Measurements from ENCODE around the gene POLR1D. TPM values are rescaled to one million over a fixed set of nuclear protein-coding genes. Genes with fewer than 3 reads are reported as not detected.

The POLR1D gene
- polyA plus RNA-seq, 1 donor: 165 TPM

- Histone ChIP-seq H3K27ac (ENCODE audit: low read length) (no peak overlapping the region), H3K4me3 (ENCODE audit: low read length) (no peak overlapping the region), H3K9me3 (ENCODE audit: control insufficient read depth, low read depth, low read length) (no peaks in the 10 kb centered on the region), H3K36me3 (ENCODE audit: control insufficient read depth, insufficient read depth, low read length) (peaks cover 10% of the 10 kb centered on the region), H3K27me3 (ENCODE audit: control insufficient read depth, insufficient read depth, low read length) (no peaks in the 10 kb centered on the region), H3K4me1 (ENCODE audit: control insufficient read depth, insufficient read depth, low read length) (no peaks in the 10 kb centered on the region)
- no CpG with 5 or more reads among the region's 1 CpG for WGBS (ENCODE audit: insufficient coverage, low lambda C conversion rate)
- no peak for DNase-seq
Measured at GRCh38 chr13:27635266-27635665, 13.6 kb downstream of the POLR1D start.

- H3K4me3 ChIP-seq (ENCODE audit: low read length): no peak overlapping the region
- no peak for DNase-seq
- no peak overlapping the region for H3K27ac ChIP-seq (ENCODE audit: low read length)
- peaks cover 4% of the 10 kb centered on the region for H3K36me3 ChIP-seq (ENCODE audit: control insufficient read depth, insufficient read depth, low read length)
- H3K4me1 ChIP-seq (ENCODE audit: control insufficient read depth, insufficient read depth, low read length): peaks cover 3% of the 10 kb centered on the region
- H3K9me3 ChIP-seq (ENCODE audit: control insufficient read depth, low read depth, low read length): no peaks in the 10 kb centered on the region
- no CpG with 5 or more reads among the region's 6 CpGs for WGBS (ENCODE audit: insufficient coverage, low lambda C conversion rate)
- no peaks in the 10 kb centered on the region for H3K27me3 ChIP-seq (ENCODE audit: control insufficient read depth, insufficient read depth, low read length)
Measured at GRCh38 chr13:27636589-27637288, 15.0 kb downstream of the POLR1D start.

- Histone ChIP-seq H3K36me3 (ENCODE audit: control insufficient read depth, insufficient read depth, low read length) (peaks cover 4% of the 10 kb centered on the region), H3K9me3 (ENCODE audit: control insufficient read depth, low read depth, low read length) (no peaks in the 10 kb centered on the region), H3K27ac (ENCODE audit: low read length) (no peak overlapping the region), H3K27me3 (ENCODE audit: control insufficient read depth, insufficient read depth, low read length) (no peaks in the 10 kb centered on the region), H3K4me1 (ENCODE audit: control insufficient read depth, insufficient read depth, low read length) (peaks cover 6% of the 10 kb centered on the region), H3K4me3 (ENCODE audit: low read length) (no peak overlapping the region)
- no peak for DNase-seq
- WGBS (ENCODE audit: insufficient coverage, low lambda C conversion rate): 100% methylated on average over 1 of the region's 1 CpG
Measured at GRCh38 chr13:27637289-27637626, 15.6 kb downstream of the POLR1D start.

- H3K36me3 ChIP-seq (ENCODE audit: control insufficient read depth, insufficient read depth, low read length): peaks cover 4% of the 10 kb centered on the region
- H3K27ac ChIP-seq (ENCODE audit: low read length): no peak overlapping the region
- no peak overlapping the region for H3K4me3 ChIP-seq (ENCODE audit: low read length)
- no peaks in the 10 kb centered on the region for H3K27me3 ChIP-seq (ENCODE audit: control insufficient read depth, insufficient read depth, low read length)
- H3K9me3 ChIP-seq (ENCODE audit: control insufficient read depth, low read depth, low read length): no peaks in the 10 kb centered on the region
- DNase-seq: no peak
- H3K4me1 ChIP-seq (ENCODE audit: control insufficient read depth, insufficient read depth, low read length): peaks cover 12% of the 10 kb centered on the region
- no CpG with 5 or more reads among the region's 1 CpG for WGBS (ENCODE audit: insufficient coverage, low lambda C conversion rate)
Measured at GRCh38 chr13:27638001-27638400, 16.3 kb downstream of the POLR1D start.

GRCh38 chr13:27638521-27638920 is 16.8 kb downstream of the POLR1D start:
- no peaks in the 10 kb centered on the region for H3K9me3 ChIP-seq (ENCODE audit: control insufficient read depth, low read depth, low read length)
- H3K4me3 ChIP-seq (ENCODE audit: low read length): no peak overlapping the region
- H3K36me3 ChIP-seq (ENCODE audit: control insufficient read depth, insufficient read depth, low read length): peaks cover 4% of the 10 kb centered on the region
- WGBS (ENCODE audit: insufficient coverage, low lambda C conversion rate): no CpG with 5 or more reads among the region's 2 CpGs
- no peaks in the 10 kb centered on the region for H3K27me3 ChIP-seq (ENCODE audit: control insufficient read depth, insufficient read depth, low read length)
- peaks cover 12% of the 10 kb centered on the region for H3K4me1 ChIP-seq (ENCODE audit: control insufficient read depth, insufficient read depth, low read length)
- DNase-seq: no peak
- H3K27ac ChIP-seq (ENCODE audit: low read length): no peak overlapping the region

GRCh38 chr13:27639186-27639585 is 17.5 kb downstream of the POLR1D start:
- DNase-seq: no peak
- Histone ChIP-seq H3K27ac (ENCODE audit: low read length) (no peak overlapping the region), H3K36me3 (ENCODE audit: control insufficient read depth, insufficient read depth, low read length) (peaks cover 4% of the 10 kb centered on the region), H3K4me1 (ENCODE audit: control insufficient read depth, insufficient read depth, low read length) (peaks cover 15% of the 10 kb centered on the region), H3K9me3 (ENCODE audit: control insufficient read depth, low read depth, low read length) (no peaks in the 10 kb centered on the region), H3K27me3 (ENCODE audit: control insufficient read depth, insufficient read depth, low read length) (no peaks in the 10 kb centered on the region), H3K4me3 (ENCODE audit: low read length) (no peak overlapping the region)

- DNase-seq: peak in 1 of 2 donors; percentile 54
- Histone ChIP-seq H3K4me1 (ENCODE audit: control insufficient read depth, insufficient read depth, low read length) (peaks cover 18% of the 10 kb centered on the region), H3K36me3 (ENCODE audit: control insufficient read depth, insufficient read depth, low read length) (no peaks in the 10 kb centered on the region), H3K9me3 (ENCODE audit: control insufficient read depth, low read depth, low read length) (no peaks in the 10 kb centered on the region), H3K4me3 (ENCODE audit: low read length) (no peak overlapping the region), H3K27ac (ENCODE audit: low read length) (peak overlapping the region; percentile 11), H3K27me3 (ENCODE audit: control insufficient read depth, insufficient read depth, low read length) (no peaks in the 10 kb centered on the region)
- WGBS (ENCODE audit: insufficient coverage, low lambda C conversion rate): 20% methylated on average over 1 of the region's 4 CpGs
Measured at GRCh38 chr13:27641711-27642502, 20.2 kb downstream of the POLR1D start.

GRCh38 chr13:27643334-27644132 is 21.8 kb downstream of the POLR1D start:
- Histone ChIP-seq H3K9me3 (ENCODE audit: control insufficient read depth, low read depth, low read length) (no peaks in the 10 kb centered on the region), H3K36me3 (ENCODE audit: control insufficient read depth, insufficient read depth, low read length) (peaks cover 5% of the 10 kb centered on the region), H3K4me3 (ENCODE audit: low read length) (no peak overlapping the region), H3K4me1 (ENCODE audit: control insufficient read depth, insufficient read depth, low read length) (peaks cover 18% of the 10 kb centered on the region), H3K27ac (ENCODE audit: low read length) (peak overlapping the region; percentile 80), H3K27me3 (ENCODE audit: control insufficient read depth, insufficient read depth, low read length) (no peaks in the 10 kb centered on the region)
- WGBS (ENCODE audit: insufficient coverage, low lambda C conversion rate): 20% methylated on average over 3 of the region's 5 CpGs
- DNase-seq: peak; percentile 61 to 87

- peaks cover 9% of the 10 kb centered on the region for H3K36me3 ChIP-seq (ENCODE audit: control insufficient read depth, insufficient read depth, low read length)
- WGBS (ENCODE audit: insufficient coverage, low lambda C conversion rate): no CpG with 5 or more reads among the region's 1 CpG
- no peaks in the 10 kb centered on the region for H3K9me3 ChIP-seq (ENCODE audit: control insufficient read depth, low read depth, low read length)
- DNase-seq: no peak
- peaks cover 18% of the 10 kb centered on the region for H3K4me1 ChIP-seq (ENCODE audit: control insufficient read depth, insufficient read depth, low read length)
- H3K4me3 ChIP-seq (ENCODE audit: low read length): no peak overlapping the region
- H3K27me3 ChIP-seq (ENCODE audit: control insufficient read depth, insufficient read depth, low read length): no peaks in the 10 kb centered on the region
- peak overlapping the region; percentile 80 for H3K27ac ChIP-seq (ENCODE audit: low read length)
Measured at GRCh38 chr13:27644302-27644701, 22.6 kb downstream of the POLR1D start.

GRCh38 chr13:27650312-27650711 is 28.6 kb downstream of the POLR1D start:
- no peak for DNase-seq
- Histone ChIP-seq H3K9me3 (ENCODE audit: control insufficient read depth, low read depth, low read length) (peaks cover 7% of the 10 kb centered on the region), H3K36me3 (ENCODE audit: control insufficient read depth, insufficient read depth, low read length) (peaks cover 36% of the 10 kb centered on the region), H3K4me1 (ENCODE audit: control insufficient read depth, insufficient read depth, low read length) (no peaks in the 10 kb centered on the region), H3K27me3 (ENCODE audit: control insufficient read depth, insufficient read depth, low read length) (no peaks in the 10 kb centered on the region), H3K4me3 (ENCODE audit: low read length) (no peak overlapping the region), H3K27ac (ENCODE audit: low read length) (no peak overlapping the region)
- WGBS (ENCODE audit: insufficient coverage, low lambda C conversion rate): no CpG with 5 or more reads among the region's 1 CpG

All from large intestine (tissue), 3 donors.